HL-60 (cell line): Measurements from ENCODE around the gene IGLON5.

Experiments
- DNase-seq, 2 experiments: peaks; one replicate each; pipeline ENCODE4 v3.0.0-alpha.2; 2010 to 2020; ENCODE audit warnings: low read depth in 1 of 2, low spot score in 1 of 2
- H3K27ac ChIP-seq: fragments of 250-450 bp; sonication (Bioruptor Pico); replicated peaks from 2 replicates; pipeline ENCODE4 v1.5.1; 2020; ENCODE audit warnings: mild to moderate bottlenecking, moderate library complexity
- H3K27me3 ChIP-seq: fragments of 250-450 bp; sonication (Bioruptor Pico); 2 replicates; pipeline ENCODE4 v1.5.1; 2021; ENCODE audit warnings: mild to moderate bottlenecking, moderate library complexity; ENCODE audit not compliant: insufficient read depth, poor library complexity, severe bottlenecking
- H3K4me3 ChIP-seq: replicated peaks from 2 replicates; pipeline ENCODE4 v1.5.1; 2011; ENCODE audit warnings: mild to moderate bottlenecking, control low read depth, low read length; ENCODE audit not compliant: insufficient read depth
- GABPA ChIP-seq: IDR thresholded peaks from 2 replicates; pipeline ENCODE4 v1.6.1; 2012; ENCODE audit warnings: low read depth
- POLR2AphosphoS5 ChIP-seq: IDR thresholded peaks from 2 replicates; pipeline ENCODE4 v1.6.1; 2012; ENCODE audit warnings: low read depth
- REST ChIP-seq: IDR thresholded peaks from 2 replicates; pipeline ENCODE4 v1.6.1; 2012; ENCODE audit warnings: low read depth; ENCODE audit not compliant: insufficient replicate concordance
- SPI1 ChIP-seq: IDR thresholded peaks from 2 replicates; pipeline ENCODE4 v1.6.1; 2012; ENCODE audit warnings: low read depth, mild to moderate bottlenecking, borderline replicate concordance
- TF ChIP-seq, protein P1 (sequence below): IDR thresholded peaks from one replicate; pipeline ENCODE4 v1.5.1; 2011; ENCODE audit warnings: low read length, control low read depth, inconsistent platforms; ENCODE audit not compliant: insufficient read depth

The IGLON5 gene

DNA sequence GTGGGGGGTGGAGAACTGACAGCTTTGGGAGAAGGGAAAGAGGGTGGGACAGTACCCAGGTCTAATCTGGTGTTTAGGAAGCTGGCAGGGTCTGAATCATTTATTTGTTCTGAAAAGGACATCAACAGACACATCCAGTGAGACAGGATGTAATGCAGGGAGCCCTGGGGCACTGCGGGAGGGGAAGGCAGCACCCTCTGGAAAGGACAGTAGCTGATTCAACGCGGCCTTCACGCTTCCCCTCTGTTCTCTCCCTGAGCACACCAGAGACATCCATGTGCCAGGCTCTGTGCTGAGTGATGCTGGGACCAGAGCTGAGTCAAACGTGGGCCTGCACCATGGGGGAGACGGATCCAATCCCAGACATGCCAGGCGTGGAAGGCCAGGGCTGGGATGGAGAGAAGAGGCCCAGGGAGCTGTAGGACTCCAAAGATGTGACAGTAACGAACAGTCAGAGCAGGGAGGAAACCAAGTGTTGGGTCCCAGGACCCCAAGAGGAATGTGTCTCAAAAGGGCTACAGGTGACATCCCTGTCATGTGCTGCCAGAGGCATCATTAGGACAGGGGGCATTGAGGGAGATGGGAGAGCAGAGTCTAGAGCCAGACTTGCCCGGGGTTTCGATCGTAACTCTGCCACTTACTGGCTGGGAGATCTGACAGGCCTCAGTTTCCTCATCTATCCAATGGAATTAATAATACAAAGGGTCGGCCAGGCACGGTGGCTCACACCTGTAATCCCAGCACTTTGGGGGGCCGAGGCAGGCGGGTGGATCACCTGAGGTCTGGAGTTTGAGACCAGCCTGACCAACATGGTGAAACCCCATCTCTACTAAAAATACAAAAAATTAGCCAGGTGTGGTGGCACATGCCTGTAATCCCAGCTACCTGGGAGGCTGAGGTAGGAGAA, 53.0 kb downstream of the IGLON5 start:
- Histone ChIP-seq H3K27ac (no peak overlapping the region), H3K4me3 (no peak overlapping the region), H3K27me3 (no peaks in the 10 kb centered on the region)
- no peak for DNase-seq
- TF ChIP-seq SPI1 (no peak), POLR2AphosphoS5 (no peak), REST (no peak), GABPA (no peak)
- TF ChIP-seq, protein P1, sequence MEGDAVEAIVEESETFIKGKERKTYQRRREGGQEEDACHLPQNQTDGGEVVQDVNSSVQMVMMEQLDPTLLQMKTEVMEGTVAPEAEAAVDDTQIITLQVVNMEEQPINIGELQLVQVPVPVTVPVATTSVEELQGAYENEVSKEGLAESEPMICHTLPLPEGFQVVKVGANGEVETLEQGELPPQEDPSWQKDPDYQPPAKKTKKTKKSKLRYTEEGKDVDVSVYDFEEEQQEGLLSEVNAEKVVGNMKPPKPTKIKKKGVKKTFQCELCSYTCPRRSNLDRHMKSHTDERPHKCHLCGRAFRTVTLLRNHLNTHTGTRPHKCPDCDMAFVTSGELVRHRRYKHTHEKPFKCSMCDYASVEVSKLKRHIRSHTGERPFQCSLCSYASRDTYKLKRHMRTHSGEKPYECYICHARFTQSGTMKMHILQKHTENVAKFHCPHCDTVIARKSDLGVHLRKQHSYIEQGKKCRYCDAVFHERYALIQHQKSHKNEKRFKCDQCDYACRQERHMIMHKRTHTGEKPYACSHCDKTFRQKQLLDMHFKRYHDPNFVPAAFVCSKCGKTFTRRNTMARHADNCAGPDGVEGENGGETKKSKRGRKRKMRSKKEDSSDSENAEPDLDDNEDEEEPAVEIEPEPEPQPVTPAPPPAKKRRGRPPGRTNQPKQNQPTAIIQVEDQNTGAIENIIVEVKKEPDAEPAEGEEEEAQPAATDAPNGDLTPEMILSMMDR, result no peak

DNA sequence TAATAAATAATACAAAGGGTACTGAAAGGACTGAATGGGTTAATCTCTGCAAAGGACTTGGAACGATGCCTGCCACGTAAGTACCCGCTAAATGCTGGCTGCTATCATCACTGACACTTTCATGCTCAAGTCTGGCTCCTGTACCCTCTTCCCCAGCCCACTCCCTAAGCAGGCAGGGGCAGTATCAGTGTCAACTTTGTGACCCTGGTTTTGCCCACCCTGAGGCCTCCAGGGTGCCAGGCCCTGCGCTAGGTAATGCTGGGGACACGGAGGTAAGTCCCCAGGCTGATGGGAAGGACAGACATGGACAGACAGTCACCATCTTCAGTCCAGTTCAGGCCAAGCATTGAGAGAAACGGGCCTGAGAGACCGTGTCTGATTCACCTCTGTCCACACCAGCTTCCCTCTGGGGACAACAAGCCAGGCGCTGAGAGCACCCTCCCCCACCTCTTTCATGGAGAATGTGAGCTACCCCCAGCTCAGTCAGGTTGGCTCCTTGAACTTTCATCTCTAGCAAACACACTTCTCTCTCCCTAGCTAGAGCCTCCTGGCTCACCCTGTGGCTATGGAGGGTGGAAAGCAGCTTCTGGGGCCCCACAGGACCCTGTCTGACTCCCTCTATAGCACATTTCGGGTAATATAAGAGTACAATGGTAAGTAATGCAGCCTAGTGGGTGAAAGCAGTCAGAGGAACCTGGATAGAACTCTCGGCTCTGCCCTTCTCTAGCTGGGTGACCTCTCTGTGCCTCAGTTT, 53.9 kb downstream of the IGLON5 start:
- peak; percentile 27 for TF ChIP-seq POLR2AphosphoS5
- TF ChIP-seq, protein P1, result no peak
- Histone ChIP-seq H3K27ac (peak overlapping the region; percentile 92), H3K4me3 (peak overlapping the region; percentile 67), H3K27me3 (no peaks in the 10 kb centered on the region)
- peak; percentile 33 to 38 for DNase-seq

GRCh38 chr19:51365965-51366388, 54.5 kb downstream of the IGLON5 start, which contains the start of gene ETFB:
ETFB (minus strand) TSS chr19:51366388; CDS start chr19:51366326, 62 bp downstream.
- Histone ChIP-seq H3K27me3 (no peaks in the 10 kb centered on the region), H3K27ac (peak within 1 kb of the TSS; percentile 92), H3K4me3 (peak within 1 kb of the TSS; percentile 67)
- no peak for DNase-seq
- TF ChIP-seq GABPA, result no peak
- peak; percentile 52; the same call in 1 of the 2 replicates for TF ChIP-seq POLR2AphosphoS5
- no peak for TF ChIP-seq REST
- TF ChIP-seq SPI1, result no peak
- TF ChIP-seq, protein P1, result no peak
